Neural cell (in vitro differentiated cells): ENCODE data around the gene C3orf49. TPM values are rescaled to one million over a fixed set of nuclear protein-coding genes. Genes with fewer than 3 reads are reported as not detected.

Experiments
- H2AFZ ChIP-seq: fragments of 200-600, 300-800 bp; sonication (generic), shearing (Covaris generic); 2 replicates; pipeline ENCODE4 v1.6.0; 2014; ENCODE audit warnings: low read depth, mild to moderate bottlenecking, antibody characterized with exemption, low read length, moderate library complexity
- H3F3A ChIP-seq: fragments of 200-600 bp; shearing (Covaris generic); 2 replicates; pipeline ENCODE4 v1.6.1; 2016; ENCODE audit warnings: mild to moderate bottlenecking, moderate library complexity, mixed read lengths, antibody characterized with exemption, low read length; ENCODE audit not compliant: insufficient read depth, poor library complexity, severe bottlenecking
- H3K27ac ChIP-seq: fragments of 200-600, 300-800 bp; sonication (generic), shearing (Covaris generic); 2 replicates; pipeline ENCODE4 v1.5.1; 2014; ENCODE audit warnings: mild to moderate bottlenecking, low read length, moderate library complexity
- H3K27me3 ChIP-seq: fragments of 300-800, 200-600 bp; sonication (generic), shearing (Covaris generic); 2 replicates; pipeline ENCODE4 v1.6.0; 2014; ENCODE audit warnings: mild to moderate bottlenecking, low read depth, low read length, moderate library complexity; ENCODE audit not compliant: insufficient read depth
- H3K36me3 ChIP-seq: fragments of 300-800, 200-600 bp; sonication (generic), shearing (Covaris generic); 2 replicates; pipeline ENCODE4 v1.5.1; 2014; ENCODE audit warnings: mild to moderate bottlenecking, antibody characterized with exemption, low read length, moderate library complexity; ENCODE audit not compliant: insufficient read depth
- H3K4me2 ChIP-seq: fragments of 300-800, 200-600 bp; sonication (generic), shearing (Covaris generic); 2 replicates; pipeline ENCODE4 v1.6.0; 2014; ENCODE audit warnings: mild to moderate bottlenecking, low read length
- H3K4me3 ChIP-seq: fragments of 300-800, 200-600 bp; sonication (generic), shearing (Covaris generic); 2 replicates; pipeline ENCODE4 v1.5.1; 2014; ENCODE audit warnings: mild to moderate bottlenecking, low read length, moderate library complexity
- H3K79me2 ChIP-seq: fragments of 200-600 bp; shearing (Covaris generic); replicated peaks from 2 replicates; pipeline ENCODE4 v1.6.0; 2014; ENCODE audit warnings: mild to moderate bottlenecking, low read length, moderate library complexity; ENCODE audit not compliant: insufficient read depth
- H3K9ac ChIP-seq: fragments of 300-800, 200-600 bp; sonication (generic), shearing (Covaris generic); 2 replicates; pipeline ENCODE4 v1.6.1; 2016; ENCODE audit warnings: mild to moderate bottlenecking, low read length, mixed read lengths
- H3K9me2 ChIP-seq: fragments of 200-600 bp; shearing (Covaris generic); 2 replicates; pipeline ENCODE4 v1.6.1; 2016; ENCODE audit warnings: mild to moderate bottlenecking, low read length, mixed read lengths; ENCODE audit not compliant: insufficient read depth
- H3K9me3 ChIP-seq: fragments of 200-600, 300-800 bp; sonication (generic), shearing (Covaris generic); 2 replicates; pipeline ENCODE4 v1.6.1; 2016; ENCODE audit warnings: mild to moderate bottlenecking, mixed run types, low read length, moderate library complexity, mixed read lengths
- H4K20me1 ChIP-seq: fragments of 200-600 bp; shearing (Covaris generic); 2 replicates; pipeline ENCODE4 v1.6.1; 2016; ENCODE audit warnings: mild to moderate bottlenecking, mixed run types; ENCODE audit not compliant: insufficient read depth
- CTCF ChIP-seq: fragments of 450-650 bp; IDR thresholded peaks from 2 replicates; pipeline ENCODE4 v1.5.1; 2014; ENCODE audit warnings: antibody characterized with exemption, mild to moderate bottlenecking, moderate library complexity; ENCODE audit not compliant: poor library complexity, severe bottlenecking
- EP300 ChIP-seq: fragments of 450-650 bp; conservative IDR thresholded peaks from 2 replicates; pipeline ENCODE4 v1.6.1; 2014; ENCODE audit warnings: antibody characterized with exemption, mild to moderate bottlenecking, moderate library complexity; ENCODE audit not compliant: poor library complexity, severe bottlenecking
- EZH2 ChIP-seq: fragments of 200-600, 300-800 bp; shearing (Covaris generic), sonication (generic); IDR thresholded peaks from 2 replicates; pipeline ENCODE4 v1.6.1; 2014; ENCODE audit warnings: antibody characterized with exemption, low read length, borderline replicate concordance, mild to moderate bottlenecking; ENCODE audit not compliant: insufficient read depth, poor library complexity, severe bottlenecking
- MXI1 ChIP-seq: fragments of 450-650 bp; conservative IDR thresholded peaks from 2 replicates; pipeline ENCODE4 v1.6.1; 2014; ENCODE audit warnings: antibody characterized with exemption, mild to moderate bottlenecking; ENCODE audit not compliant: poor library complexity, severe bottlenecking
- POLR2AphosphoS5 ChIP-seq: IDR thresholded peaks from 2 replicates; pipeline ENCODE4 v1.6.1; 2012
- RAD21 ChIP-seq: fragments of 450-650 bp; conservative IDR thresholded peaks from 2 replicates; pipeline ENCODE4 v1.6.1; 2014; ENCODE audit warnings: antibody characterized with exemption, mild to moderate bottlenecking, moderate library complexity
- REST ChIP-seq: IDR thresholded peaks from 2 replicates; pipeline ENCODE4 v1.6.1; 2012; ENCODE audit warnings: borderline replicate concordance
- SMC3 ChIP-seq: fragments of 450-650 bp; conservative IDR thresholded peaks from 2 replicates; pipeline ENCODE4 v1.6.1; 2014; ENCODE audit warnings: antibody characterized with exemption, mild to moderate bottlenecking, moderate library complexity; ENCODE audit not compliant: poor library complexity
- TAF1 ChIP-seq: IDR thresholded peaks from 2 replicates; pipeline ENCODE4 v1.6.1; 2012; ENCODE audit warnings: low read depth
- polyA plus RNA-seq: library from polyadenylated mRNA; depleted of rRNA; stranded (reverse); fragments of >200 nt; gene quantifications from 2 replicates; pipeline ENCODE4 v1.2.3, GENCODE V29; 2014

C3orf49 gene
- polyA plus RNA-seq, 1 donor from 2014 or later: not detected

- no peaks in the 10 kb centered on the region for H3K27me3 ChIP-seq
- no peaks in the 10 kb centered on the region for H3F3A ChIP-seq
- no peaks in the 10 kb centered on the region for H4K20me1 ChIP-seq
- H3K9me3 ChIP-seq: no peaks in the 10 kb centered on the region
- H3K27ac ChIP-seq: no peak overlapping the region
- H3K4me2 ChIP-seq: no peak overlapping the region
- H3K4me3 ChIP-seq: no peak overlapping the region
- H3K79me2 ChIP-seq: peaks cover 28% of the 10 kb centered on the region
- H2AFZ ChIP-seq: no peak overlapping the region
- no peaks in the 10 kb centered on the region for H3K9me2 ChIP-seq
- H3K36me3 ChIP-seq: no peaks in the 10 kb centered on the region
- H3K9ac ChIP-seq: no peak overlapping the region
- TF ChIP-seq EZH2 (no peak), RAD21 (no peak), POLR2AphosphoS5 (no peak), EP300 (no peak), CTCF (no peak), REST (no peak), TAF1 (no peak), MXI1 (no peak), SMC3 (no peak)
Observed at GRCh38 chr3:63870615-63871005, 51.5 kb downstream of the C3orf49 start.

- no peaks in the 10 kb centered on the region for H3K9me2 ChIP-seq
- no peaks in the 10 kb centered on the region for H4K20me1 ChIP-seq
- peaks cover 20% of the 10 kb centered on the region for H3K79me2 ChIP-seq
- no peaks in the 10 kb centered on the region for H3K36me3 ChIP-seq
- no peak overlapping the region for H2AFZ ChIP-seq
- no peak overlapping the region for H3K4me2 ChIP-seq
- no peaks in the 10 kb centered on the region for H3F3A ChIP-seq
- TF ChIP-seq CTCF: no peak
- TF ChIP-seq EZH2: no peak
- no peak for TF ChIP-seq EP300
- no peak for TF ChIP-seq SMC3
- TF ChIP-seq REST: no peak
- TF ChIP-seq POLR2AphosphoS5: no peak
- no peak for TF ChIP-seq TAF1
- no peaks in the 10 kb centered on the region for H3K27me3 ChIP-seq
- H3K9ac ChIP-seq: no peak overlapping the region
- no peaks in the 10 kb centered on the region for H3K9me3 ChIP-seq
- no peak overlapping the region for H3K4me3 ChIP-seq
- no peak overlapping the region for H3K27ac ChIP-seq
Observed at GRCh38 chr3:63872135-63872924, 53.2 kb downstream of the C3orf49 start.
